HepG2 (cell line): ENCODE measurements around the gene EXO1. TPM values are rescaled to one million over a fixed set of nuclear protein-coding genes. Genes with fewer than 3 reads are reported as not detected.

Source experiments
- ATAC-seq: fragments of 200-7000 bp; cut with Tn5 transposase; 3 replicates; pipeline ENCODE4 v1.9.1; 2020; ENCODE audit warnings: mild to moderate bottlenecking, moderate library complexity
- BruUV-seq: library from RNA; stranded (reverse); fragments of 400-500 nt; replicated peaks from 2 replicates; lab custom pipeline; 2021; lab: Mats Ljungman, UMichigan
- CTCF ChIA-PET: fragments of 300-600 bp; formaldehyde crosslinking; extraction: SDS; loops from one replicate; lab custom pipeline; 2021; ENCODE audit warnings: low total read pairs, inconsistent platforms, low intra/inter-chr PET ratio; lab: Yijun Ruan, JAX
- POLR2A ChIA-PET: fragments of 350-600 bp; sonication (Branson Sonifier 250); formaldehyde crosslinking; loops from one replicate; lab custom pipeline; 2020; ENCODE audit warnings: antibody characterized with exemption, inconsistent platforms; lab: Yijun Ruan, JAX
- DNase-seq: peaks from one replicate; pipeline ENCODE4 v3.0.0-alpha.2; 2015; ENCODE audit warnings: low spot score
- FAIRE-seq: peaks from 3 replicates; lab custom pipeline; 2011; peaks lifted over from hg19 to GRCh38; lab: Jason Lieb, UNC
- H2AFZ ChIP-seq: one replicate; pipeline ENCODE4 v1.6.1; 2011; ENCODE audit warnings: low read length, inconsistent platforms
- H3K27ac ChIP-seq: fragments of 300-600 bp; 3 replicates; pipeline ENCODE4 v1.8.0; 2011; ENCODE audit warnings: mixed run types, mild to moderate bottlenecking, mixed read lengths, low read length, inconsistent platforms; ENCODE audit not compliant: insufficient read depth; ENCODE audit errors: extremely low read length
- H3K27me3 ChIP-seq, 2 experiments: fragments of 200-600 bp in 1 of 2; 2 replicates in 1 of 2; 3 replicates in 1 of 2; pipeline versions ENCODE4 v1.6.0 to v1.8.0; 2011; ENCODE audit warnings: low read length in 2 of 2, mild to moderate bottlenecking in 2 of 2, moderate library complexity in 2 of 2, inconsistent platforms in 1 of 2; ENCODE audit not compliant: insufficient read depth in 2 of 2, control insufficient read depth in 1 of 2
- H3K36me3 ChIP-seq, 2 experiments: fragments of 200-600 bp in 1 of 2; replicated peaks in 1 of 2; 2 replicates in 1 of 2; 3 replicates in 1 of 2; pipeline versions ENCODE4 v1.5.1 to v1.8.0; 2011; ENCODE audit warnings: low read length in 2 of 2, inconsistent platforms in 1 of 2; ENCODE audit not compliant: insufficient read depth in 2 of 2, control insufficient read depth in 1 of 2
- H3K4me1 ChIP-seq: 2 replicates; pipeline ENCODE4 v1.5.1; 2012; ENCODE audit warnings: low read length, inconsistent platforms; ENCODE audit not compliant: insufficient read depth
- H3K4me2 ChIP-seq: 2 replicates; pipeline ENCODE4 v1.6.0; 2011; ENCODE audit warnings: low read depth, low read length, inconsistent platforms
- H3K4me3 ChIP-seq, 3 experiments: fragments of 200-600 bp in 1 of 3; sonication (generic), shearing (Covaris generic) in 1 of 3; replicated peaks in 1 of 3; 2 replicates each; pipeline ENCODE4 v1.5.1; 2011 to 2016; ENCODE audit warnings: low read length in 3 of 3, inconsistent platforms in 2 of 3, low read depth in 2 of 3, mild to moderate bottlenecking in 2 of 3, control low read depth in 1 of 3, mixed read lengths in 1 of 3; ENCODE audit not compliant: insufficient read depth in 1 of 3
- H3K79me2 ChIP-seq: one replicate; pipeline ENCODE4 v1.6.1; 2011; ENCODE audit warnings: low read length, inconsistent platforms; ENCODE audit not compliant: insufficient read depth
- H3K9ac ChIP-seq: 2 replicates; pipeline ENCODE4 v1.6.0; 2011; ENCODE audit warnings: mild to moderate bottlenecking, low read depth, low read length, inconsistent platforms; ENCODE audit not compliant: insufficient read depth
- H3K9me3 ChIP-seq: 2 replicates; pipeline ENCODE4 v1.5.1; 2012; ENCODE audit warnings: mild to moderate bottlenecking, low read length
- H4K20me1 ChIP-seq: 2 replicates; pipeline ENCODE4 v1.6.0; 2011; ENCODE audit warnings: inconsistent platforms, mild to moderate bottlenecking, low read length, moderate library complexity; ENCODE audit not compliant: insufficient read depth
- CBX1 ChIP-seq: IDR thresholded peaks from one replicate; pipeline ENCODE4 v1.6.1; 2016; ENCODE audit warnings: antibody characterized with exemption, low read depth
- FUBP1 ChIP-seq: sonication (generic); formaldehyde crosslinking; IDR thresholded peaks from 2 replicates; pipeline ENCODE4 v1.5.1; 2020; ENCODE audit warnings: missing genetic modification reagents, mild to moderate bottlenecking, borderline replicate concordance
- NFIB ChIP-seq: sonication (generic); formaldehyde crosslinking; IDR thresholded peaks from 2 replicates; pipeline ENCODE4 v1.9.0; 2021; ENCODE audit warnings: missing genetic modification reagents, mild to moderate bottlenecking, borderline replicate concordance
- NFYC ChIP-seq: IDR thresholded peaks from 2 replicates; pipeline ENCODE4 v1.6.1; 2016; ENCODE audit warnings: missing genetic modification reagents, missing compliant biosample characterization
- SNAPC4 ChIP-seq: sonication (generic); formaldehyde crosslinking; IDR thresholded peaks from 2 replicates; pipeline ENCODE4 v1.4.0; 2020; ENCODE audit warnings: mild to moderate bottlenecking, missing genetic modification reagents
- USF2 ChIP-seq, 2 experiments: sonication (generic) in 1 of 2; formaldehyde crosslinking in 1 of 2; IDR thresholded peaks; 2 replicates each; pipeline versions ENCODE4 v1.5.1 to v1.6.1; 2011 to 2020; ENCODE audit warnings: borderline replicate concordance in 1 of 2, low read depth in 1 of 2, low read length in 1 of 2, mild to moderate bottlenecking in 1 of 2, missing genetic modification reagents in 1 of 2, moderate library complexity in 1 of 2
- ZNF296 ChIP-seq: sonication (generic); formaldehyde crosslinking; conservative IDR thresholded peaks from 2 replicates; pipeline ENCODE4 v1.5.0; 2020; ENCODE audit warnings: mild to moderate bottlenecking, missing genetic modification reagents
- ZNF354B ChIP-seq: sonication (generic); formaldehyde crosslinking; IDR thresholded peaks from 2 replicates; pipeline ENCODE4 v1.8.0; 2022; ENCODE audit warnings: mild to moderate bottlenecking, missing genetic modification reagents
- ZNF598 ChIP-seq: sonication (generic); formaldehyde crosslinking; IDR thresholded peaks from 2 replicates; pipeline ENCODE4 v1.5.1; 2020; ENCODE audit warnings: mild to moderate bottlenecking, missing genetic modification reagents, borderline replicate concordance
- ZNF747 ChIP-seq: sonication (generic); formaldehyde crosslinking; IDR thresholded peaks from 2 replicates; pipeline ENCODE4 v1.8.1; 2023; ENCODE audit warnings: missing genetic modification reagents, mild to moderate bottlenecking, borderline replicate concordance
- ZNF790 ChIP-seq: sonication (generic); formaldehyde crosslinking; IDR thresholded peaks from 2 replicates; pipeline ENCODE4 v1.8.0; 2022; ENCODE audit warnings: missing genetic modification reagents, mild to moderate bottlenecking, borderline replicate concordance
- ZNF800 ChIP-seq: sonication (generic); formaldehyde crosslinking; IDR thresholded peaks from 2 replicates; pipeline ENCODE4 v1.4.0; 2020; ENCODE audit warnings: missing genetic modification reagents
- in situ Hi-C: cut with HindIII; loops from 2 replicates; pipeline ENCODE4 v1.10.0; 2017; ENCODE audit warnings: low pct_unique_long_range_greater_than_20kb; ENCODE audit not compliant: extremely low pct_ligation_motif_present
- intact Hi-C: fragments of 100-400 bp; cut with micrococcal nuclease; formaldehyde crosslinking; loops from one replicate; pipeline ENCODE4 v1.10.0; 2022; ENCODE audit not compliant: unreplicated experiment
- polyA plus RNA-seq, 8 experiments: library from polyadenylated mRNA; depleted of rRNA in 3 of 8; stranded (reverse) in 7 of 8; unstranded in 1 of 8; fragments of >200 nt; fragmentation: Illumina TruSeq in 4 of 8; extraction: Trizol in 4 of 8; gene quantifications; 2 replicates each; pipeline versions ENCODE4 v1.2.1 to v1.2.3, GENCODE V29; 2011 to 2016; ENCODE audit warnings: low read depth in 4 of 8, missing spikeins in 1 of 8, mixed read lengths in 1 of 8; ENCODE audit not compliant: insufficient read depth in 1 of 8
- total RNA-seq, 5 experiments: library from RNA; depleted of rRNA; stranded (reverse); fragments of >200 nt; fragmentation: Illumina TruSeq; extraction: Trizol; gene quantifications; 2 replicates each; pipeline ENCODE4 v1.2.3, GENCODE V29; 2016; ENCODE audit warnings: low read depth in 1 of 5

Gene EXO1
- total and polyA plus RNA-seq, 2 of the 13 experiments (the other 11 are each of a cell fraction or from before 2014, with no cell fraction given) = 3.2 to 26.1 TPM

- no peak for DNase-seq
- Histone ChIP-seq H3K36me3 (no peaks in the 10 kb centered on the region), H2AFZ (no peak overlapping the region), H3K4me2 (no peak overlapping the region), H3K4me3 (no peak overlapping the region), H3K27me3 (no peaks in the 10 kb centered on the region; a peak in 1 of 5 replicates), H3K9me3 (no peaks in the 10 kb centered on the region), H3K4me1 (no peaks in the 10 kb centered on the region), H3K79me2 (no peaks in the 10 kb centered on the region), H4K20me1 (no peaks in the 10 kb centered on the region), H3K9ac (no peak overlapping the region), H3K27ac (no peak overlapping the region)
- CTCF ChIA-PET = no interaction called here
- POLR2A ChIA-PET = no interaction called here
- no peak for FAIRE-seq
- intact Hi-C loops = no loop called here
- no peak for ATAC-seq
- BruUV-seq = no TSS peak
- in situ Hi-C loops = no loop called here
- TF ChIP-seq USF2 (IDR thresholded peaks at IDR 0.05; ENCODE audit: low read depth, low read length) = no peak
- no peak for TF ChIP-seq USF2 (CRISPR knock-in tag; IDR thresholded peaks at IDR 0.05; ENCODE audit: borderline replicate concordance)
- no peak for TF ChIP-seq ZNF790
- TF ChIP-seq ZNF354B = no peak
- no peak for TF ChIP-seq ZNF598 (CRISPR knock-in tag)
- no peak for TF ChIP-seq ZNF747 (CRISPR knock-in tag)
- TF ChIP-seq SNAPC4 = no peak
- TF ChIP-seq NFYC (CRISPR knock-in tag) = no peak
- TF ChIP-seq CBX1 = no peak
- no peak for TF ChIP-seq ZNF296 (CRISPR knock-in tag)
- TF ChIP-seq NFIB (CRISPR knock-in tag) = no peak
- no peak for TF ChIP-seq ZNF800 (CRISPR knock-in tag)
- no peak for TF ChIP-seq FUBP1 (CRISPR knock-in tag)
Measured at GRCh38 chr1:241825581-241825980, 22.4 kb upstream of the EXO1 start.
